Spinal cord (tissue), 10 donors: ENCODE results near the gene UVSSA. TPM values are rescaled to one million over a fixed set of nuclear protein-coding genes. Genes with fewer than 3 reads are reported as not detected.
"Not testable (repeated sequence)": the region's sequence is repeated elsewhere in the genome, so short reads cannot be mapped to it uniquely, and the experiment has no call there.

Source experiments
- DNase-seq, 6 donors: peaks; one replicate each; pipeline versions ENCODE4 v3.0.0 to v3.0.0-alpha.2; 2013 to 2015; ENCODE audit warnings: low spot score in 6 of 6, low read depth in 4 of 6
- H3K27ac ChIP-seq: one replicate; pipeline ENCODE4 v1.5.1; 2013; ENCODE audit warnings: low read depth, low read length, control low read depth
- H3K27me3 ChIP-seq: one replicate; pipeline ENCODE4 v1.6.1; 2013; ENCODE audit warnings: low read length; ENCODE audit not compliant: control insufficient read depth, insufficient read depth
- H3K36me3 ChIP-seq: one replicate; pipeline ENCODE4 v1.6.1; 2013; ENCODE audit warnings: low read length; ENCODE audit not compliant: control insufficient read depth, insufficient read depth
- H3K4me1 ChIP-seq: one replicate; pipeline ENCODE4 v1.6.1; 2013; ENCODE audit warnings: low read length; ENCODE audit not compliant: control insufficient read depth, insufficient read depth
- H3K4me3 ChIP-seq: one replicate; pipeline ENCODE4 v1.5.1; 2013; ENCODE audit warnings: low read depth, low read length, control low read depth
- H3K9me3 ChIP-seq: one replicate; pipeline ENCODE4 v1.6.1; 2013; ENCODE audit warnings: low read length; ENCODE audit not compliant: control insufficient read depth, insufficient read depth
- WGBS: methylation state at CpG from one replicate; pipeline ENCODE4 v1.1.5; 2013; ENCODE audit warnings: missing lambda C conversion rate; ENCODE audit not compliant: insufficient coverage; 5-methylcytosine and 5-hydroxymethylcytosine counted together
- polyA plus RNA-seq, 2 donors: library from polyadenylated mRNA; unstranded; fragments of 120-200 nt; gene quantifications; one replicate each; pipeline ENCODE4 v1.2.1, GENCODE V29; 2013; ENCODE audit not compliant: insufficient read length in 2 of 2
- total RNA-seq, 2 donors: library from RNA; depleted of rRNA in 1 of 2; stranded (reverse); fragments of 120-200 nt in 1 of 2; fragments of >200 nt in 1 of 2; gene quantifications; one replicate each; pipeline versions ENCODE4 v1.2.3 to v1.2.4, GENCODE V29; 2013 to 2014
- donor health status: healthy.

UVSSA gene
- total and polyA plus RNA-seq, 4 donors: 7.5 to 27.7 (median 17.1) TPM

DNA sequence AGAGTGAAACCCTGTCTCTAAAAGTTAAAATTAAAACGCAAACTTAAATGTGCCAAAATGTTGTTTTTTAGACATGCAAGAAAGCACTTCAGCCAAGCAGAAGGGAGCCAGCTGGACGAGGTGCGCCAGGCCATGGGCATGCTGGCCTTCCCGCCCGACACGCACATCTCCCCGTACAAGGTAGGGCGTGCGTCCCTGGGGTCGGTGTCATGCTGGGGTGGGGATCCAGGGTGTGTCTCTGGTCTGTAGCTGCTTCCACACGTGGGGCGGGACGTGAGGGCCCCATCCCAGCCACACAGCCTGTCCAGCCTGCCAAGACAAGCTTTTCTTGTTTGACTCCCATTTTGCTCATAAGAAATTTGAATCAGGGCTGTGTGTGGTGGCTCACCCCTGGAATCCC lies 14.3 kb upstream of the UVSSA start:
- peaks cover 17% of the 10 kb centered on the region for H3K4me1 ChIP-seq
- no peak for DNase-seq
- WGBS: 95% methylated on average over 10 of the region's 13 CpGs
- no peaks in the 10 kb centered on the region for H3K27me3 ChIP-seq
- H3K27ac ChIP-seq: no peak overlapping the region
- H3K36me3 ChIP-seq: peaks cover 77% of the 10 kb centered on the region
- no peaks in the 10 kb centered on the region for H3K9me3 ChIP-seq
- no peak overlapping the region for H3K4me3 ChIP-seq

GRCh38 chr4:1333256-1333655 lies 13.8 kb upstream of the UVSSA start:
- no peak for DNase-seq
- 80% methylated on average over 2 of the region's 8 CpGs for WGBS
- Histone ChIP-seq H3K27me3 (no peaks in the 10 kb centered on the region), H3K9me3 (no peaks in the 10 kb centered on the region), H3K4me1 (peaks cover 17% of the 10 kb centered on the region), H3K4me3 (no peak overlapping the region), H3K36me3 (peaks cover 77% of the 10 kb centered on the region), H3K27ac (no peak overlapping the region)

DNA sequence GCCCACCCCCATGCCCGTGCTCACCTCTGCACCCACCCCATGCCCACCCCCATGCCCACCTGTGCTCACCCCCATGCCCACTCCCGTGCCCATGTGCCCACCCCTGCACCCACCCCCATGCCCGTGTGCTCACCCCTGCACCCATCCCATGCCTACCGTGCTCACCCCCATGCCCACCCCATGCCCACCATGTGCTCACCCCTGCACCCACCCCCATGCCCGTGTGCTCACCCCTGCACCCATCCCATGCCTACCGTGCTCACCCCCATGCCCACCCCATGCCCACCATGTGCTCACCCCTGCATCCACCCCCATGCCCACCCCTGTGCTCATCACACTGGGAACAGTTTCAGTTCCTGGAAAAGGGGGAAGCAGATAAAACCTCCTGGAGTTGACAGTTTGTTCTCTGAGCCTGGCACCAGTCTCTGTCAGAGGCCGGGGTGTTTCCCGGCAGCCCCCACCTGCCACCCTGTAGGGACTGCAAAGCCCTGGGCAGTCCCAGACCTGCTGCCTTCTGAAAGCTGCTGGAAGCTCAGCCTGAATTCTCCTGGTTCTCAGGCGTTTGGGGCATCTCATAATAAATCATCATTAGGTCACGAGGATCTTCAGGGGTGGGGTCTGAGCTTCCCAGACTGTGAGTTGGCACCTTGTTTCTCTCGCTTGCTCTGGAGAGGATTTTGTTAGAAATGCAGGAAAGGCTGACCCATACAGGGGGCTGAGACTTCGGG lies 13.0 kb upstream of the UVSSA start:
- H3K27ac ChIP-seq, H3K27me3 ChIP-seq, H3K4me3 ChIP-seq, DNase-seq, H3K9me3 ChIP-seq: not testable (repeated sequence)
- WGBS: 79% methylated on average over 7 of the region's 12 CpGs
- Histone ChIP-seq H3K4me1 (peaks cover 17% of the 10 kb centered on the region), H3K36me3 (peaks cover 77% of the 10 kb centered on the region)

- peak in 4 of 6 donors; percentile 26 to 75 (median 50) for DNase-seq
- peaks cover 17% of the 10 kb centered on the region for H3K4me1 ChIP-seq
- H3K9me3 ChIP-seq: no peaks in the 10 kb centered on the region
- H3K4me3 ChIP-seq: no peak overlapping the region
- no peaks in the 10 kb centered on the region for H3K27me3 ChIP-seq
- H3K27ac ChIP-seq: no peak overlapping the region
- 49% methylated on average over 6 of the region's 6 CpGs for WGBS
- H3K36me3 ChIP-seq: peaks cover 77% of the 10 kb centered on the region
Measured at GRCh38 chr4:1334579-1334895, 12.5 kb upstream of the UVSSA start.

GRCh38 chr4:1335193-1335883 lies 11.7 kb upstream of the UVSSA start:
- not testable (repeated sequence) for H3K27me3 ChIP-seq, DNase-seq, H3K9me3 ChIP-seq, H3K27ac ChIP-seq, H3K4me3 ChIP-seq
- peaks cover 77% of the 10 kb centered on the region for H3K36me3 ChIP-seq
- H3K4me1 ChIP-seq: peaks cover 17% of the 10 kb centered on the region
- 92% methylated on average over 3 of the region's 4 CpGs for WGBS

DNA sequence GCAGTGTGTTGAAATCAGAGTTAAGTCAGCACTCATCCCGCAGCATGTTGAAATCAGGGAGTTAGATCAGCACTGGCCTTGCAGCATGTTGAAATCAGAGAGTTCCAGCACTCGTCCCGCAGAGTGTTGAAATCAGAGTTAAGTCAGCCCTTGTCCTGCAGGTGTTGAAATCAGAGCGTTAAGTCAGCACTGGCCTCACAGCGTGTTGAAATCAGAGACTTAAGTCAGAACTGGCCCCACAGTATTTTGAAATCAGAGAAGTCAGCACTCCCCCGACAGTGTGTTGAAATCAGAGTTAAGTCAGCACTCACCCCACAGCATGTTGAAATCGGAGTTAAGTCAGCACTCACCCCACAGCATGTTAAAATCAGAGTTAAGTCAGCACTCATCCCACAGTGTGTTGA lies 10.9 kb upstream of the UVSSA start:
- no peak for DNase-seq
- H3K4me3 ChIP-seq: no peak overlapping the region
- H3K27ac ChIP-seq: no peak overlapping the region

GRCh38 chr4:1337376-1337831 lies 9.6 kb upstream of the UVSSA start:
- H3K4me1 ChIP-seq: peaks cover 10% of the 10 kb centered on the region
- H3K9me3 ChIP-seq: no peaks in the 10 kb centered on the region
- no peak overlapping the region for H3K27ac ChIP-seq
- H3K36me3 ChIP-seq: peaks cover 67% of the 10 kb centered on the region
- H3K27me3 ChIP-seq: no peaks in the 10 kb centered on the region
- 96% methylated on average over 11 of the region's 11 CpGs for WGBS
- DNase-seq: no peak
- H3K4me3 ChIP-seq: no peak overlapping the region

More for the DNA sequence above, 10.9 kb upstream of the UVSSA start:
- H3K9me3 ChIP-seq: no peaks in the 10 kb centered on the region
- peaks cover 17% of the 10 kb centered on the region for H3K4me1 ChIP-seq
- WGBS: 100% methylated on average over 7 of the region's 7 CpGs
- no peaks in the 10 kb centered on the region for H3K27me3 ChIP-seq
- peaks cover 77% of the 10 kb centered on the region for H3K36me3 ChIP-seq

DNA sequence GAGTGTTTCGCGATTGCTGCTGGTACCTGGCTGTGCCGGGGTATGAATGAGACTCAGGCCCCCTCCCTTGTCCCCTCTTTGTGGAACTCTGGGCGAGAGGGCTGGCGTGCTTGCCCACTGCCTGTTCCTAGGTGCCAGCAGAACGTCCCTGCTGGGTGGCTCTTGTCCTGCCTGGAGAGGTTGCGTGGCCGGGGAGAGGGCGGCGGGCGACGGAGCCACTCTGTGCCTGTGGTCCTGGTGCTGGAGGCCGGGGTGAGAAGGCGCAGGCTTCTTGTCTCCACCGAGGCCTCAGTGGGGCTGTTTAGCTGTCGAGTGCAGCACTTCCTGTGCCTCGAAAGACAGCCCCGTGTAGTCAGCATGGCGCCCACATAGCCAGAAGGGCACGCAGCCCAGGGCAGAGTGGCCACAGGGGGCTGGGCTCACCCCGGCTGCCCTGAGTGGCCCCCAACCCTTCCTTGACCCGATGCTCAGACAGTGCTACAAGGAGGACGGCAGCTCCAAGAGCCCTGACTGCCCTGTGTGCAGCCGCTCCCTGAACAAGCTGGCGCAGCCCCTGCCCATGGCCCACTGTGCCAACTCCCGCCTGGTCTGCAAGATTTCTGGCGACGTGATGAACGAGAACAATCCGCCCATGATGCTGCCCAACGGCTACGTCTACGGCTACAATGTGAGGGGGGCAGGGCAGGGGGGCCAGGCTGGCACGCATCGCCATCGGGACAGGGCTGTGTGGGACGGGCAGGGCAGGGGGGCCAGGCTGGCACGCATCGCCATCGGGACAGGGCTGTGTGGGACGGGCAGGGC lies 8.9 kb upstream of the UVSSA start:
- no peaks in the 10 kb centered on the region for H3K9me3 ChIP-seq
- peaks cover 10% of the 10 kb centered on the region for H3K4me1 ChIP-seq
- WGBS: 96% methylated on average over 41 of the region's 41 CpGs
- no peak overlapping the region for H3K4me3 ChIP-seq
- DNase-seq: no peak
- no peak overlapping the region for H3K27ac ChIP-seq
- H3K36me3 ChIP-seq: peaks cover 60% of the 10 kb centered on the region
- H3K27me3 ChIP-seq: no peaks in the 10 kb centered on the region

- no peak for DNase-seq
- Histone ChIP-seq H3K4me1 (peaks cover 10% of the 10 kb centered on the region), H3K27ac (no peak overlapping the region), H3K9me3 (no peaks in the 10 kb centered on the region), H3K4me3 (no peak overlapping the region), H3K27me3 (no peaks in the 10 kb centered on the region), H3K36me3 (peaks cover 57% of the 10 kb centered on the region)
- WGBS: 95% methylated on average over 30 of the region's 38 CpGs
Measured at GRCh38 chr4:1338752-1339414, 8.1 kb upstream of the UVSSA start.
